ENCODE measurements around the gene TXNRD2.

The TXNRD2 gene

DNA sequence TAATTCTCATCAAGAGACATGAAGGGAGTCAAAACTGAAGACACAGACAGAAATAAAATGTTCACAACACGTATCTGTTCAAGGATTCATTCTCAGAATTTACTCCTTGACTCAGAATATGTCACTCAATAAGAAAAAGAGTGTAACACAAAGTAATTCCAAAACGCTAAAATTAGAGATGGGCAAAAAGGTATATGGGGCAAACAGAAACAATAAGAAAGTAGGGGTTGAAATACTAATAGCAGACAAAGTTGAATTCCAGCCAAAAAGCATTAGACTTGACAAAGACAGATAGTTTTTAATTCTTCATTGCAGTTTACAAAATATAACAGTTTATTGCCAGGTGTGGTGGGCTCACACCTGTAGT lies 113.6 kb downstream of the TXNRD2 start:
- in situ Hi-C loops (cut with MboI; ENCODE audit: low sequenced_read_pairs): no loop called here

DNA sequence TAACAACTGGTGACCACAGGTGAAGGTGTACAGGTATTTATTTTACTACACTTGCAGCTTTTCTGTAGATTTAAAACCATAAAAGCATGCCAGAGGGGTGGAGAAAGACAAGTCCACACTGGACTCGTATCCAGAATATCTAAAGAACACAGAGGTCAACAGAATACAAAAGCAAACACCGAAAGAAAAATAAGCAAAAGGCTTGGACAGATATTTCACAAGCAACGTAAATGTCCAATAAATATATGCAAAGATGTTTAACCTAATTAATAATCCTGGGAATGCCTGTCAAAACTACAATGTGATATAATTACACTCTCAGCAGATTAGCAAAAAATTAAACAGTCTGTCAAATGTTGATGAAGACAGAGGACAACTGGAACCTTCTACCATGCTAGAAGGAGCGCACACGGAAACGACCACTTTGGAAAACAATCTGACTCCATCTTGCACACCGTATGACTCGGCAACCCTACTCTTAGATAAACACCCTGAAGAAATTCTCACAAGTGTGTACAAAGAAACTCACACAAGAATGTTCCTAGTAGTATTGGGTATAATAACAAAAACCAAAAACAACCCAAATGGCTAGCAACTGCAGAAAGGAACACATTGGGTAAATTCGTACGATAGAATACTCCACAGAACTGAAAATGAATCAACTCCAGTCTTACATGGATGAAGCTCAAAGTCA lies 114.1 kb downstream of the TXNRD2 start:
- in situ Hi-C loops (cut with MboI; ENCODE audit: low sequenced_read_pairs): no loop called here

GRCh38 chr22:19826619-19826950 lies 115.0 kb downstream of the TXNRD2 start:
- in situ Hi-C loops (cut with MboI; ENCODE audit: low sequenced_read_pairs): no loop called here

- in situ Hi-C loops (cut with MboI; ENCODE audit: low sequenced_read_pairs): no loop called here
Measured at GRCh38 chr22:19825904-19826618, 115.6 kb downstream of the TXNRD2 start.
